CD4-positive, CD25-positive, alpha-beta regulatory T cell (primary cell): ENCODE results near the gene CCDC169. TPM values are rescaled to one million over a fixed set of nuclear protein-coding genes. Genes with fewer than 3 reads are reported as not detected.
A peak's percentile ranks its signal among the peaks of the same experiment; 100 is the strongest.

Source experiments
- ATAC-seq, 2 donors: fragments of 150-1000 bp; cut with Tn5 transposase; one replicate each; pipeline ENCODE4 v1.10.0; 2021; ENCODE audit warnings: low read depth in 2 of 2, moderate number of reproducible peaks in 2 of 2, moderate library complexity in 1 of 2
- DNase-seq, 3 donors: peaks; one replicate each; pipeline versions ENCODE4 v3.0.0 to v3.0.0-alpha.2; 2012 to 2022; ENCODE audit warnings: mixed read lengths in 1 of 3
- H3K27ac ChIP-seq: one replicate; pipeline ENCODE4 v1.7.0; 2013; ENCODE audit warnings: mild to moderate bottlenecking, low read length; ENCODE audit not compliant: insufficient read depth, poor library complexity, severe bottlenecking
- H3K27me3 ChIP-seq: one replicate; pipeline ENCODE4 v1.7.0; 2013; ENCODE audit warnings: low read length; ENCODE audit not compliant: control insufficient read depth, insufficient read depth
- H3K36me3 ChIP-seq: one replicate; pipeline ENCODE4 v1.7.0; 2013; ENCODE audit warnings: mild to moderate bottlenecking, low read length, moderate library complexity; ENCODE audit not compliant: control insufficient read depth, insufficient read depth
- H3K4me1 ChIP-seq: 2 replicates; pipeline ENCODE4 v1.7.0; 2013; ENCODE audit warnings: mild to moderate bottlenecking, low read length; ENCODE audit not compliant: insufficient read depth, control insufficient read depth, poor library complexity, severe bottlenecking
- H3K4me3 ChIP-seq: one replicate; pipeline ENCODE4 v1.7.0; 2013; ENCODE audit warnings: low read depth, mild to moderate bottlenecking, low read length, moderate library complexity
- H3K9me3 ChIP-seq, 2 experiments: 1 replicate in 1 of 2; 2 replicates in 1 of 2; pipeline ENCODE4 v1.7.0; 2013; ENCODE audit warnings: low read length in 2 of 2, mild to moderate bottlenecking in 1 of 2, moderate library complexity in 1 of 2; ENCODE audit not compliant: control insufficient read depth in 2 of 2
- H3K27ac Mint-ChIP-seq, 3 donors: one replicate each; pipeline ENCODE4 v1.8.0; 2020 to 2022; ENCODE audit warnings: mild to moderate bottlenecking in 3 of 3, mixed read lengths in 3 of 3, moderate library complexity in 2 of 3
- H3K27me3 Mint-ChIP-seq: one replicate; pipeline ENCODE4 v1.8.0; 2022; ENCODE audit warnings: mild to moderate bottlenecking, mixed read lengths
- H3K36me3 Mint-ChIP-seq: one replicate; pipeline ENCODE4 v1.8.0; 2020; ENCODE audit warnings: mixed read lengths
- H3K4me1 Mint-ChIP-seq, 4 donors: one replicate each; pipeline ENCODE4 v1.8.0; 2020 to 2022; ENCODE audit warnings: mixed read lengths in 4 of 4, mild to moderate bottlenecking in 1 of 4
- H3K4me3 Mint-ChIP-seq, 4 donors: one replicate each; pipeline ENCODE4 v1.8.0; 2020 to 2022; ENCODE audit warnings: mild to moderate bottlenecking in 4 of 4, mixed read lengths in 4 of 4, moderate library complexity in 3 of 4
- H3K9me3 Mint-ChIP-seq, 7 donors: one replicate each; pipeline ENCODE4 v1.8.0; 2020 to 2022; ENCODE audit warnings: mixed read lengths in 7 of 7, mild to moderate bottlenecking in 3 of 7, moderate library complexity in 2 of 7
- polyA plus RNA-seq, 4 donors: library from polyadenylated mRNA; unstranded; fragments of 300-500 nt; fragmentation: Illumina TruSeq; gene quantifications; one replicate each; pipeline ENCODE4 v1.2.3, GENCODE V29; 2021
- total RNA-seq: library from RNA; stranded (reverse); gene quantifications from one replicate; pipeline ENCODE4 v1.2.3, GENCODE V29; 2022

CCDC169 gene
- total RNA-seq (not detected), polyA plus RNA-seq (not detected)

DNA sequence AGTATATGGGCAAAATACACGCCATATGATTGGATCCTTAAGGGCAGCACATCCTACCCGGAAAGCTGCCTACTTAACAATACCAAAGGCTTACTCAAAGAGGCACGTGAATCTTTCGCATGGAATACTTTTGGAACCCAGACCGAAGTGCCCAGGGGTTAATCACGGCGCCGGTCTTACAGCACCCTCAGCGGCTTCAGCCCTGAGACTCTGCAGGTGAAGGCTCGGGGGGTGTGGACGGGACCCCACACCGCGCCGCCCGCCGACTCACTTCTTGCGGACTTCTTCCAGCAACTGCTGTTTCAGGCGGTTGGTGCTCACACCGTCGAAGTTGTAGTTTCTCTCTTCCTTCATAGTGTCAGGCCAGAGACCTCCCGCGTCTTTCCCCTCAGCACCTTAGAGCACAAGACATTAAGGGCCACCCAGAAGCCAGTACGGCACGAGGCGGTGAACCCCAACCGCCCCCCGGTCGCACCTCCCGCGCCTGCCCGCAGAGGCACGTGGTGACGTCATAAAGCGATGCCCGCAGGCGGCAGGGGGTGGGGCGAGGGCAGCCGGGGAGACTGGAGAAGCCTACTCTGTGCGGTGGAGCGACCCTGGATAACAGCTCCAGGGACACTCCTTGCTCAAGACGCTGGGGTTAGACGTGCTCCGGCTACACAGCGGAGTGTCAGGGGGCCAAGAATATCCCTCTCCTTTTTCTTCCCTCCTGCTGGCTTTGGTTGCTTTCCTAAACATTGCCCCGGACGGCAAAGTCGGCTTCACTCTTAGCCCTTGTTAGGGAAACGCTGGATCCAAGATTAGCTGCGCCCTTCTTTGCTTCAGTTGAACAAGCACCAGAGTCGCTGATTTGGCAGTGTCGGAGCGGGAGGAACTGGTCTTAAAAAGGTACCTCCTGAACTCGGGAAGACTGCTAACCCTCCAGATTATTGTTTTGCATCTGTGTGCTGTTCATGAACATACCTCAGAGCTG, at the start of gene CCDC169:
Gene CCDC169 (minus strand): TSS at position 449 of the 973 bp plus-strand sequence. CDS start 95 bp downstream, at position 354.
- Mint-ChIP-seq H3K36me3 (no peaks in the 10 kb centered on the region), H3K4me3 (peak within 1 kb of the TSS; percentile 57 to 86 (median 84)), H3K4me1 (peaks cover 0 to 17% (median 6%) of the 10 kb centered on the region in 4 donors), H3K27me3 (peaks cover 23% of the 10 kb centered on the region), H3K9me3 (peaks cover 0 to 3% (median 0%) of the 10 kb centered on the region in 7 donors), H3K27ac (peak within 1 kb of the TSS in 1 of 3 donors; percentile 31)
- no peak within 1 kb of the TSS for H3K27ac ChIP-seq
- H3K4me1 ChIP-seq: peaks cover 3% of the 10 kb centered on the region
- no peaks in the 10 kb centered on the region for H3K36me3 ChIP-seq
- H3K4me3 ChIP-seq: peak within 1 kb of the TSS; percentile 64
- H3K9me3 ChIP-seq: no peaks in the 10 kb centered on the region
- ATAC-seq: peak; percentile 56 to 69
- peaks cover 20% of the 10 kb centered on the region for H3K27me3 ChIP-seq
- peak; percentile 47 to 67 (median 50) for DNase-seq

DNA sequence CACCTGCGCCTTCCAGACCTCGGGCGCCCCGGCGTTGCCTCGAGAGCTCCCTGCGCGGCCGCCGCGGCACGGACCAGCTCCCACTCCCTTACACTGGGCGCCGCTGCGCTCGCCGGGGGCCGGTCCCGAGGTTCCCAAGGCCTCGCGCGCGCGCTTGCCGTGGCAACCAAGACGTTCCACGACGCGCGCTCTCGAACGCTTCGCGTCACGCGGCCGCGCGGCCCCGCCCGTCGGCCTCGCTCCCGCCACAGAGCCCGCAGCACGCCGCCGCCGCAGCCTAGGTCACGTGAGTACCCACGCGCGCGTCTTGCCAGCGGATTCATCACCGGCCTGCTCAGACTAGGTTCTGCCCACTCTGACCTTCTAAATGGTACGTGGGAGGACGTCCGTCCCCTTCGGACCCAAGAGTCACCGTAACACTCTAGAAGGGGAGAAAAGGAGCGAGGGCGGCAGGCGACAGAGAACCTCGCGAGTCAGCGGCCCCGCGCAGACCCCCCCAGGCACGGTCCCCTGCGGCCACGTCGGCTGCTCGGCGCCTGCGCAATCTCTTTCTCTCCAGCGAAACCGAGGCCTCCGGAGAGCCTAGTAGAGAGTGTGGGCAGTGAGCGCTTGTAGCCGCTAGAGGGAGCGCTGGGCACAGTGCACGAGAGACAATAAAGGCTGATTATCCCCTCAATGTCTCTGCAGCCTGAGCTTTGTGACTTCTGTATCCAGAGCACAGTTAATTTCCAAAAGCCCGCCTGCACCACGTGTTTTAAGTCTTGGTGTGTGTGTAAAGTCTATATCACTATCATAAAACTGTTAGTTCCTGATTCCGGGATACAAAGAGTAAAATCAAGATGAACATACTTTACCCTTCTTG, 48.8 kb upstream of the CCDC169 start, which contains the start of gene SPART:
Gene SPART (minus strand): TSS at position 173 of the 862 bp plus-strand sequence. CDS start 10,564 bp downstream, outside the sequence.
- Histone ChIP-seq H3K4me3 (peak within 1 kb of the TSS; percentile 85), H3K4me1 (peaks cover 18% of the 10 kb centered on the region), H3K9me3 (no peaks in the 10 kb centered on the region), H3K27ac (peak within 1 kb of the TSS; percentile 87), H3K27me3 (no peaks in the 10 kb centered on the region), H3K36me3 (no peaks in the 10 kb centered on the region)
- ATAC-seq (peak; percentile 84 to 86), DNase-seq (peak; percentile 83 to 90 (median 85))
- H3K27me3 Mint-ChIP-seq: peaks cover 30% of the 10 kb centered on the region
- H3K9me3 Mint-ChIP-seq: peaks cover 0 to 2% (median 0%) of the 10 kb centered on the region in 7 donors
- peak within 1 kb of the TSS; percentile 91 to 97 (median 96) for H3K4me3 Mint-ChIP-seq
- peak within 1 kb of the TSS; percentile 93 to 98 (median 98) for H3K27ac Mint-ChIP-seq
- peaks cover 17 to 42% (median 23%) of the 10 kb centered on the region in 4 donors for H3K4me1 Mint-ChIP-seq
- H3K36me3 Mint-ChIP-seq: no peaks in the 10 kb centered on the region

GRCh38 chr13:36345438-36346221, 48.0 kb upstream of the CCDC169 start:
- DNase-seq: peak; percentile 28 to 51 (median 48)
- H3K4me1 ChIP-seq: peaks cover 18% of the 10 kb centered on the region
- no peaks in the 10 kb centered on the region for H3K36me3 ChIP-seq
- Mint-ChIP-seq H3K9me3 (peaks cover 0 to 2% (median 0%) of the 10 kb centered on the region in 7 donors), H3K4me3 (peak overlapping the region; percentile 91 to 97 (median 96)), H3K4me1 (peaks cover 17 to 47% (median 24%) of the 10 kb centered on the region in 4 donors), H3K36me3 (no peaks in the 10 kb centered on the region), H3K27ac (peak overlapping the region; percentile 86 to 98 (median 98)), H3K27me3 (peaks cover 30% of the 10 kb centered on the region)
- no peak for ATAC-seq
- H3K27ac ChIP-seq: peak overlapping the region; percentile 87
- H3K27me3 ChIP-seq: no peaks in the 10 kb centered on the region
- H3K4me3 ChIP-seq: peak overlapping the region; percentile 85
- no peaks in the 10 kb centered on the region for H3K9me3 ChIP-seq

DNA sequence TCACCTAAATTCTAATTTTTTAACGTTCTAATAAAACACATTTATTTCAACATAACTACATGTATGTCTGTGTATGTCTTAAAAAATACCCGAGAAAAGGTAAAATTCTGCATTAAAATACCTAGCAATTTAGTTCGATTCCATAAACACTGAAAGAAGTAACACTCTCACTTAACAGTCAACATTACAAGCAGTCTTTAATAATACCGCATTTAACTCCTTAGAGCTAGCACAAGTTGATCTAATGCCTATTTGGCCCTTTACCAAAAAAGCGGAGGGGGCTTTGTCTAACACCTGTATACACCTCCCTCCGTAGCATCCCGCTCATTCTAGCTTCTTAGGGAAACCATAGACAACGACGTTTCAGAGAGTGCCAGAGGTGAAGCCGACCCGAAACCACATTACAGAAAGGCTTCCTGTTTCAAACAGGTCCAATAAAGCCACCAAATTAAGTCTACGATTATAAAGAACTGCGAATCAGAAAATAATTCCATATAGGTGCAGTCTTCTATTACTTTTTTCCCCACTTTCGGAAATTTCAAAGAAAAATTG, 47.3 kb upstream of the CCDC169 start:
- DNase-seq: peak; percentile 2 to 48 (median 46)
- Mint-ChIP-seq H3K4me3 (peak overlapping the region; percentile 91 to 97 (median 96)), H3K9me3 (peaks cover 0 to 2% (median 0%) of the 10 kb centered on the region in 7 donors), H3K27me3 (peaks cover 30% of the 10 kb centered on the region), H3K27ac (peak overlapping the region; percentile 86 to 98 (median 98)), H3K4me1 (peaks cover 17 to 47% (median 24%) of the 10 kb centered on the region in 4 donors), H3K36me3 (no peaks in the 10 kb centered on the region)
- no peaks in the 10 kb centered on the region for H3K9me3 ChIP-seq
- no peaks in the 10 kb centered on the region for H3K27me3 ChIP-seq
- H3K4me1 ChIP-seq: peaks cover 18% of the 10 kb centered on the region
- H3K27ac ChIP-seq: peak overlapping the region; percentile 87
- H3K4me3 ChIP-seq: peak overlapping the region; percentile 85
- no peaks in the 10 kb centered on the region for H3K36me3 ChIP-seq
- ATAC-seq: no peak

- Mint-ChIP-seq H3K27me3 (peaks cover 22% of the 10 kb centered on the region), H3K27ac (peak overlapping the region in 2 of 3 donors; percentile 62 to 75), H3K4me1 (peaks cover 17 to 52% (median 24%) of the 10 kb centered on the region in 4 donors), H3K9me3 (peaks cover 0 to 2% (median 0%) of the 10 kb centered on the region in 7 donors), H3K4me3 (peak overlapping the region in 3 of 4 donors; percentile 26 to 71 (median 69)), H3K36me3 (no peaks in the 10 kb centered on the region)
- no peak for ATAC-seq
- no peaks in the 10 kb centered on the region for H3K36me3 ChIP-seq
- no peaks in the 10 kb centered on the region for H3K9me3 ChIP-seq
- peaks cover 18% of the 10 kb centered on the region for H3K4me1 ChIP-seq
- DNase-seq: no peak
- no peaks in the 10 kb centered on the region for H3K27me3 ChIP-seq
- no peak overlapping the region for H3K27ac ChIP-seq
- peak overlapping the region; percentile 85 for H3K4me3 ChIP-seq
These were observed 46.6 kb upstream of the CCDC169 start for GRCh38 chr13:36344173-36344572.

- DNase-seq (no peak), ATAC-seq (no peak)
- Mint-ChIP-seq H3K4me1 (peaks cover 17 to 55% (median 26%) of the 10 kb centered on the region in 4 donors), H3K9me3 (peaks cover 0 to 2% (median 0%) of the 10 kb centered on the region in 7 donors), H3K27me3 (peaks cover 22% of the 10 kb centered on the region), H3K36me3 (peaks cover 4% of the 10 kb centered on the region), H3K27ac (peak overlapping the region in 2 of 3 donors; percentile 62 to 75), H3K4me3 (peak overlapping the region; percentile 26 to 71 (median 65))
- Histone ChIP-seq H3K4me3 (no peak overlapping the region), H3K27me3 (no peaks in the 10 kb centered on the region), H3K9me3 (no peaks in the 10 kb centered on the region), H3K27ac (no peak overlapping the region), H3K4me1 (peaks cover 18% of the 10 kb centered on the region), H3K36me3 (no peaks in the 10 kb centered on the region)
These were observed 46.2 kb upstream of the CCDC169 start for GRCh38 chr13:36343766-36344165.
